Measurements from ENCODE around the gene PHTF2.

The PHTF2 gene

GRCh38 chr7:77798394-77799077 lies at the start of gene PHTF2, which contains the start of gene TMEM60:
Gene PHTF2, plus strand, starts transcription at chr7:77798773.
Gene TMEM60, minus strand, starts transcription at chr7:77798434. Its CDS starts 4,061 bp downstream, at chr7:77794373.
- Histone ChIP-seq H3K4me1 (ENCODE audit: control insufficient read depth, insufficient read depth, low read length) (0 out of 2 replicates have a peak, but pooled peaks cover 8% of the 10 kb centered on the region), H3K9ac (ENCODE audit: low read depth, low read length) (peak within 1 kb of the TSS; percentile 87), H3K36me3 (ENCODE audit: control insufficient read depth, insufficient read depth, low read length) (peaks cover 6% of the 10 kb centered on the region), H3K4me3 (ENCODE audit: low read depth, low read length) (peak within 1 kb of the TSS; percentile 89), H3K9me3 (ENCODE audit: control insufficient read depth, insufficient read depth, low read length) (no peaks in the 10 kb centered on the region), H3K27me3 (ENCODE audit: control insufficient read depth, insufficient read depth, low read length) (no peaks in the 10 kb centered on the region), H3K27ac (ENCODE audit: low read depth, low read length) (peak within 1 kb of the TSS; percentile 92)

GRCh38 chr7:77752016-77752415 lies 46.6 kb upstream of the PHTF2 start:
- no peaks in the 10 kb centered on the region for H3K27me3 ChIP-seq (ENCODE audit: control insufficient read depth, insufficient read depth, low read length)

GRCh38 chr7:77753173-77753572 lies 45.4 kb upstream of the PHTF2 start:
- H3K27ac ChIP-seq (ENCODE audit: low read depth, low read length) = no peak overlapping the region
- H3K9me3 ChIP-seq (ENCODE audit: control insufficient read depth, insufficient read depth, low read length) = no peaks in the 10 kb centered on the region
- H3K27me3 ChIP-seq (ENCODE audit: control insufficient read depth, insufficient read depth, low read length) = no peaks in the 10 kb centered on the region
- H3K9ac ChIP-seq (ENCODE audit: low read depth, low read length) = no peak overlapping the region
- peaks cover 20% of the 10 kb centered on the region; the same call in 1 of the 2 replicates for H3K36me3 ChIP-seq (ENCODE audit: control insufficient read depth, insufficient read depth, low read length)
- no peak overlapping the region for H3K4me3 ChIP-seq (ENCODE audit: low read depth, low read length)
- no peaks in the 10 kb centered on the region for H3K4me1 ChIP-seq (ENCODE audit: control insufficient read depth, insufficient read depth, low read length)

More at GRCh38 chr7:77752016-77752415, 46.6 kb upstream of the PHTF2 start:
- H3K4me1 ChIP-seq (ENCODE audit: control insufficient read depth, insufficient read depth, low read length) = no peaks in the 10 kb centered on the region
- H3K9me3 ChIP-seq (ENCODE audit: control insufficient read depth, insufficient read depth, low read length) = no peaks in the 10 kb centered on the region
- no peak overlapping the region for H3K9ac ChIP-seq (ENCODE audit: low read depth, low read length)
- no peak overlapping the region for H3K4me3 ChIP-seq (ENCODE audit: low read depth, low read length)
- peaks cover 20% of the 10 kb centered on the region; the same call in 1 of the 2 replicates for H3K36me3 ChIP-seq (ENCODE audit: control insufficient read depth, insufficient read depth, low read length)
- H3K27ac ChIP-seq (ENCODE audit: low read depth, low read length) = no peak overlapping the region

DNA sequence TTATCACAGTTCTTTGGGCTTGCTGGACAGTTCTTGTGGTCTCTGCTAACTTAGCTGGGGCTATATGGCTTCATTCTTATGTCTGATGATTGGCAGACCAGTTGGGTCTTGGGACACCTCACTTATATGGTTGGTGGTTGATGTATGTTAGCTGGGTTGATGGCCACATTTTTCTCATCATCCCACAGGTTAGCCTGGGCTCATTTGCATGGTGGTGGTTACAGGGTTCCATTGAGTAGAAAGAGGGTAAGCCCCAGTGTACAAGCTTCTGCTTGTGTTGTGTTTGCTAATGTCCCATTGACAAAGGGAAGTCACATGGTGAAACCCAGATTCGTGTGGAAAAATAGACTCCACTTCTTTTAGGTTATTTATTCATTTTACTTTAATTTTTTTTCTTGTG lies 41.0 kb upstream of the PHTF2 start:
- Histone ChIP-seq H3K9ac (ENCODE audit: low read depth, low read length) (no peak overlapping the region), H3K27ac (ENCODE audit: low read depth, low read length) (no peak overlapping the region), H3K4me1 (ENCODE audit: control insufficient read depth, insufficient read depth, low read length) (no peaks in the 10 kb centered on the region)

GRCh38 chr7:77759294-77759889 lies 39.2 kb upstream of the PHTF2 start:
- H3K9me3 ChIP-seq (ENCODE audit: control insufficient read depth, insufficient read depth, low read length) = no peaks in the 10 kb centered on the region

More for the DNA sequence above, 41.0 kb upstream of the PHTF2 start:
- Histone ChIP-seq H3K4me3 (ENCODE audit: low read depth, low read length) (no peak overlapping the region), H3K36me3 (ENCODE audit: control insufficient read depth, insufficient read depth, low read length) (no peaks in the 10 kb centered on the region), H3K27me3 (ENCODE audit: control insufficient read depth, insufficient read depth, low read length) (no peaks in the 10 kb centered on the region), H3K9me3 (ENCODE audit: control insufficient read depth, insufficient read depth, low read length) (no peaks in the 10 kb centered on the region)

GRCh38 chr7:77760809-77761453 lies 37.6 kb upstream of the PHTF2 start:
- peaks cover 7% of the 10 kb centered on the region for H3K4me1 ChIP-seq (ENCODE audit: control insufficient read depth, insufficient read depth, low read length)
- H3K4me3 ChIP-seq (ENCODE audit: low read depth, low read length) = no peak overlapping the region
- H3K27me3 ChIP-seq (ENCODE audit: control insufficient read depth, insufficient read depth, low read length) = no peaks in the 10 kb centered on the region
- H3K36me3 ChIP-seq (ENCODE audit: control insufficient read depth, insufficient read depth, low read length) = peaks cover 5% of the 10 kb centered on the region; the same call in 1 of the 2 replicates
- H3K27ac ChIP-seq (ENCODE audit: low read depth, low read length) = no peak overlapping the region
- no peak overlapping the region for H3K9ac ChIP-seq (ENCODE audit: low read depth, low read length)
- no peaks in the 10 kb centered on the region for H3K9me3 ChIP-seq (ENCODE audit: control insufficient read depth, insufficient read depth, low read length)

More at GRCh38 chr7:77759294-77759889, 39.2 kb upstream of the PHTF2 start:
- H3K27me3 ChIP-seq (ENCODE audit: control insufficient read depth, insufficient read depth, low read length) = no peaks in the 10 kb centered on the region
- H3K9ac ChIP-seq (ENCODE audit: low read depth, low read length) = 0 out of 2 replicates have a peak overlapping the region, but pooled peaks have one; percentile 8
- no peak overlapping the region for H3K27ac ChIP-seq (ENCODE audit: low read depth, low read length)
- H3K4me3 ChIP-seq (ENCODE audit: low read depth, low read length) = no peak overlapping the region
- H3K4me1 ChIP-seq (ENCODE audit: control insufficient read depth, insufficient read depth, low read length) = no peaks in the 10 kb centered on the region
- H3K36me3 ChIP-seq (ENCODE audit: control insufficient read depth, insufficient read depth, low read length) = no peaks in the 10 kb centered on the region

DNA sequence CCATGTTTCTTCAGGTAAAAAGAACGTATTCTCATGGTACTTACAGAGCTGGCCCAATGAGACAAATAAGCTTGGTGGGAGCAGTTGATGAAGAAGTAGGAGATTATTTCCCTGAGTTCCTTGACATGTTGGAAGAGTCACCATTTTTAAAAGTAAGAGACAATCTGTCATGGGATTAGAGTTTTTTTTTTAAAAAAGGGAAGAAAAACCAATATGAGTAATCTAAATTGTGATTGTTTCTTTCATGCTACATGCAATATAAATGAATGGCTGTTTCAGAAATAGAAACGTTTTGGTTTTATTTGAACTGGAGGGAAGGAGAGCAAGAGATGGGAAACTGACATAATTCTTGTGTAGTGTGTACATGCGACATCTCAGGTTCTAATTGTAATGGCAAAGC lies 33.1 kb upstream of the PHTF2 start:
- no peak overlapping the region for H3K27ac ChIP-seq (ENCODE audit: low read depth, low read length)

GRCh38 chr7:77765906-77766800 lies 32.4 kb upstream of the PHTF2 start:
- Histone ChIP-seq H3K9me3 (ENCODE audit: control insufficient read depth, insufficient read depth, low read length) (no peaks in the 10 kb centered on the region), H3K4me3 (ENCODE audit: low read depth, low read length) (no peak overlapping the region), H3K27ac (ENCODE audit: low read depth, low read length) (peak overlapping the region; percentile 44), H3K36me3 (ENCODE audit: control insufficient read depth, insufficient read depth, low read length) (peaks cover 23% of the 10 kb centered on the region), H3K27me3 (ENCODE audit: control insufficient read depth, insufficient read depth, low read length) (no peaks in the 10 kb centered on the region), H3K9ac (ENCODE audit: low read depth, low read length) (no peak overlapping the region), H3K4me1 (ENCODE audit: control insufficient read depth, insufficient read depth, low read length) (peaks cover 8% of the 10 kb centered on the region)

More for the DNA sequence above, 33.1 kb upstream of the PHTF2 start:
- Histone ChIP-seq H3K9ac (ENCODE audit: low read depth, low read length) (no peak overlapping the region), H3K9me3 (ENCODE audit: control insufficient read depth, insufficient read depth, low read length) (no peaks in the 10 kb centered on the region), H3K4me3 (ENCODE audit: low read depth, low read length) (no peak overlapping the region), H3K36me3 (ENCODE audit: control insufficient read depth, insufficient read depth, low read length) (peaks cover 23% of the 10 kb centered on the region), H3K27me3 (ENCODE audit: control insufficient read depth, insufficient read depth, low read length) (no peaks in the 10 kb centered on the region), H3K4me1 (ENCODE audit: control insufficient read depth, insufficient read depth, low read length) (peaks cover 8% of the 10 kb centered on the region)

DNA sequence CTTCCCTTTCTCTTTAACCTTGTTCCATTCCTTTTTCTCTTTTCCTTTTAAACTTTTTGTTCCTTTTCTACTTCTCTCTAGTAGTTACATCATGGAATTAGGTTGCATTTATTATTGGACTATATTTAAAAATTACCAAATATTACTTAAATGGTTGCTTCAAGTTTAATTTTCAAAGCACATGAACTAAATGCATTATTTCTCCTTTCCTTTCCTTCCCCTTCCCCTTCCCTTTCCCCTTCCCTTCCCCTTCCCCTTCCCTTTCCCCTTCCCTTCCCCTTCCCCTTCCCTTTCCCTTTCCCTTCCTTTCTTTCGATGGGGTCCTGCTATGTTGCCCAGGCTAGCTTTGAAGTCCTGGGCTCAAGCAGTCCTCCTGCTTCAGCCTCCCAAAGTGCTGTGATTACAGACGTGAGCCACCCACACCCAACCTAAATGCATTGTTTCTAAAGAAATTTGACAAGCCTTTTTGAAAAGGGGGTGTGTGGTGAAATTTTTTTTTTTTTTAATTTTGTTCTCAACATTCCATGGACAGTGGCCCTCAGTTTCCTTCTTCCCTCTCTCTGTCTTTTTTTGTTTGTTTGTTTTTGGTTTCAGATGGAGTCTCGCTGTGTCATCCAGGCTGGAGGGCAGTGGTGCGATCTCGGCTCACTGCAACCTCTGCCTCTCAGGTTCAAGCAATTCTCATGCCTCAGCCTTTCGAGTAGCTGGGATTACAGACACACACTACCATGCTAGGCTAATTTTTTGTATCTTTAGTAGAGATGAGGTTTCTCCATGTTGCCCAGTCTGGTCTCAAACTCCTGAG lies 31.6 kb upstream of the PHTF2 start:
- peaks cover 25% of the 10 kb centered on the region for H3K36me3 ChIP-seq (ENCODE audit: control insufficient read depth, insufficient read depth, low read length)
- H3K9me3 ChIP-seq (ENCODE audit: control insufficient read depth, insufficient read depth, low read length) = no peaks in the 10 kb centered on the region
- no peak overlapping the region for H3K4me3 ChIP-seq (ENCODE audit: low read depth, low read length)
- H3K4me1 ChIP-seq (ENCODE audit: control insufficient read depth, insufficient read depth, low read length) = peaks cover 8% of the 10 kb centered on the region
- H3K27me3 ChIP-seq (ENCODE audit: control insufficient read depth, insufficient read depth, low read length) = no peaks in the 10 kb centered on the region
- H3K9ac ChIP-seq (ENCODE audit: low read depth, low read length) = no peak overlapping the region
- no peak overlapping the region for H3K27ac ChIP-seq (ENCODE audit: low read depth, low read length)

DNA sequence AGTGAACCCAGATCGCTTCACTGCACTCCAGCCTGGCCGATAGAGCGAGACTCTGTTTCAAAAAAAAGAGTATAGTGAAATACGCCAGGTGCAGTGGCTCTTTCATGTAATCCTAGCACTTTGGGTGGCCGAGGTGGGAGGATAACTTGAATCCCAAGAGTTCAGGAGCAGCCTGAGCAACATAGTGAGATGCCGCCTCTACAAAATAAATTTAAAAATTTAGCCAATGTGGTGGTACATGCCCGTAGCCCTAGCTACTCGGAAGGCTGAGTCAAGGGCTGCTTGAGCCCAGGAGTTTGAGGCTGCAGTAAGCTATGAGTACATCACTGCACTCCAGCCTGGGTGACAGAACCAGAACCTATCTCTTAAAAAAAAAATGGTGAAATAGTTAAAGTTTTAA lies 28.3 kb upstream of the PHTF2 start:
- no peaks in the 10 kb centered on the region for H3K27me3 ChIP-seq (ENCODE audit: control insufficient read depth, insufficient read depth, low read length)
- no peak overlapping the region for H3K9ac ChIP-seq (ENCODE audit: low read depth, low read length)
- H3K9me3 ChIP-seq (ENCODE audit: control insufficient read depth, insufficient read depth, low read length) = no peaks in the 10 kb centered on the region
- H3K27ac ChIP-seq (ENCODE audit: low read depth, low read length) = no peak overlapping the region
- H3K36me3 ChIP-seq (ENCODE audit: control insufficient read depth, insufficient read depth, low read length) = peaks cover 43% of the 10 kb centered on the region
- peaks cover 7% of the 10 kb centered on the region for H3K4me1 ChIP-seq (ENCODE audit: control insufficient read depth, insufficient read depth, low read length)
- H3K4me3 ChIP-seq (ENCODE audit: low read depth, low read length) = no peak overlapping the region

All from HUES48 (cell line).